Endodermal cell (in vitro differentiated cells): ENCODE data around the gene LRP1-AS. TPM values are rescaled to one million over a fixed set of nuclear protein-coding genes. Genes with fewer than 3 reads are reported as not detected.

ENCODE experiments used
- DNase-seq: peaks from one replicate; pipeline ENCODE4 v3.0.0-alpha.2; 2017
- H3K27ac ChIP-seq: 2 replicates; pipeline ENCODE4 v1.5.1; 2013; ENCODE audit warnings: mild to moderate bottlenecking, low read depth, low read length, moderate library complexity
- H3K27me3 ChIP-seq: 2 replicates; pipeline ENCODE4 v1.6.1; 2013; ENCODE audit warnings: mild to moderate bottlenecking, low read length, moderate library complexity; ENCODE audit not compliant: insufficient read depth, control insufficient read depth, poor library complexity, severe bottlenecking
- H3K36me3 ChIP-seq: 2 replicates; pipeline ENCODE4 v1.7.0; 2013; ENCODE audit warnings: mild to moderate bottlenecking, low read length, moderate library complexity; ENCODE audit not compliant: control insufficient read depth, insufficient read depth
- H3K4me1 ChIP-seq: one replicate; pipeline ENCODE4 v1.7.0; 2013; ENCODE audit warnings: low read length; ENCODE audit not compliant: control insufficient read depth, insufficient read depth
- H3K4me3 ChIP-seq: 2 replicates; pipeline ENCODE4 v1.5.1; 2013; ENCODE audit warnings: mild to moderate bottlenecking, low read length, moderate library complexity
- H3K9ac ChIP-seq: 2 replicates; pipeline ENCODE4 v1.6.1; 2013; ENCODE audit warnings: mild to moderate bottlenecking, low read length, moderate library complexity; ENCODE audit not compliant: poor library complexity, severe bottlenecking; ENCODE audit errors: extremely low read depth
- H3K9me3 ChIP-seq: 2 replicates; pipeline ENCODE4 v1.6.1; 2013; ENCODE audit warnings: mild to moderate bottlenecking, low read length, moderate library complexity; ENCODE audit not compliant: control insufficient read depth
- H3K27ac Mint-ChIP-seq: 2 replicates; pipeline ENCODE4 v1.8.0; 2020; ENCODE audit warnings: mixed read lengths
- H3K27me3 Mint-ChIP-seq: 2 replicates; pipeline ENCODE4 v1.8.0; 2021; ENCODE audit warnings: mild to moderate bottlenecking, mixed read lengths; ENCODE audit not compliant: insufficient read depth
- H3K36me3 Mint-ChIP-seq: 2 replicates; pipeline ENCODE4 v1.8.0; 2020; ENCODE audit warnings: low read depth, mixed read lengths
- H3K4me1 Mint-ChIP-seq: 2 replicates; pipeline ENCODE4 v1.8.0; 2020; ENCODE audit warnings: mixed read lengths
- H3K4me3 Mint-ChIP-seq: 2 replicates; pipeline ENCODE4 v1.8.0; 2020; ENCODE audit warnings: mild to moderate bottlenecking, moderate library complexity, mixed read lengths
- H3K9me3 Mint-ChIP-seq: 2 replicates; pipeline ENCODE4 v1.8.0; 2020; ENCODE audit warnings: mild to moderate bottlenecking, mixed read lengths
- CTCF ChIP-seq: fragments of 200-600 bp; sonication (generic); conservative IDR thresholded peaks from 2 replicates; pipeline ENCODE4 v1.5.0; 2021; ENCODE audit warnings: antibody characterized with exemption, mild to moderate bottlenecking
- WGBS, 2 experiments: methylation state at CpG; one replicate each; pipeline versions ENCODE4 v1.1.5 to v1.1.7; 2013; ENCODE audit warnings: missing lambda C conversion rate in 2 of 2, mixed read lengths in 1 of 2; ENCODE audit not compliant: insufficient coverage in 1 of 2, insufficient read length in 1 of 2; 5-methylcytosine and 5-hydroxymethylcytosine counted together
- total RNA-seq, 2 donors: library from RNA; stranded (reverse); fragmentation: NEBNext Ultra II Directional in 1 of 2; extraction: Animal tissue kit (Norgen Biotek cat#: 25700) in 1 of 2; gene quantifications; 2 replicates in 1 of 2; 3 replicates in 1 of 2; pipeline ENCODE4 v1.2.1, GENCODE V29; 2021

Gene LRP1-AS
- total RNA-seq, 2 donors from 2014 or later: not detected

GRCh38 chr12:57143454-57143853, 4.0 kb downstream of the LRP1-AS start:
- Mint-ChIP-seq H3K4me3 (no peak overlapping the region), H3K9me3 (no peaks in the 10 kb centered on the region), H3K36me3 (peaks cover 57% of the 10 kb centered on the region), H3K27me3 (no peaks in the 10 kb centered on the region), H3K4me1 (peaks cover 26% of the 10 kb centered on the region), H3K27ac (no peak overlapping the region)
- Histone ChIP-seq H3K4me1 (peaks cover 12% of the 10 kb centered on the region), H3K27ac (no peak overlapping the region), H3K36me3 (peaks cover 62% of the 10 kb centered on the region), H3K9me3 (no peaks in the 10 kb centered on the region), H3K4me3 (no peak overlapping the region), H3K9ac (no peak overlapping the region), H3K27me3 (no peaks in the 10 kb centered on the region)
- WGBS, 2 experiments: 80 to 93% methylated on average over 3 to 4 of the region's 4 CpGs
- no peak for TF ChIP-seq CTCF
- no peak for DNase-seq

GRCh38 chr12:57142727-57143126, 4.7 kb downstream of the LRP1-AS start:
- H3K27ac ChIP-seq: peak overlapping the region; percentile 21
- Mint-ChIP-seq H3K27me3 (no peaks in the 10 kb centered on the region), H3K9me3 (no peaks in the 10 kb centered on the region), H3K27ac (no peak overlapping the region), H3K4me3 (no peak overlapping the region), H3K4me1 (peaks cover 23% of the 10 kb centered on the region), H3K36me3 (peaks cover 58% of the 10 kb centered on the region)
- no peaks in the 10 kb centered on the region for H3K9me3 ChIP-seq
- WGBS, 2 experiments: 90 to 91% methylated on average over 2 to 7 of the region's 7 CpGs
- no peak overlapping the region for H3K4me3 ChIP-seq
- no peak for DNase-seq
- H3K36me3 ChIP-seq: peaks cover 56% of the 10 kb centered on the region
- no peak overlapping the region for H3K9ac ChIP-seq
- H3K27me3 ChIP-seq: no peaks in the 10 kb centered on the region
- H3K4me1 ChIP-seq: peaks cover 12% of the 10 kb centered on the region
- no peak for TF ChIP-seq CTCF

- peaks cover 56% of the 10 kb centered on the region for H3K36me3 ChIP-seq
- WGBS, 2 experiments: 94 to 95% methylated on average over 3 to 9 of the region's 9 CpGs
- H3K27me3 ChIP-seq: no peaks in the 10 kb centered on the region
- Mint-ChIP-seq H3K27ac (no peak overlapping the region), H3K4me3 (no peak overlapping the region), H3K36me3 (peaks cover 58% of the 10 kb centered on the region), H3K27me3 (no peaks in the 10 kb centered on the region), H3K4me1 (peaks cover 17% of the 10 kb centered on the region), H3K9me3 (no peaks in the 10 kb centered on the region)
- no peak for TF ChIP-seq CTCF
- no peak overlapping the region for H3K4me3 ChIP-seq
- no peak for DNase-seq
- no peaks in the 10 kb centered on the region for H3K9me3 ChIP-seq
- peaks cover 8% of the 10 kb centered on the region for H3K4me1 ChIP-seq
- H3K9ac ChIP-seq: no peak overlapping the region
- no peak overlapping the region for H3K27ac ChIP-seq
Observed at GRCh38 chr12:57142121-57142520, 5.3 kb downstream of the LRP1-AS start.
